Tibial nerve (tissue), 4 donors: ENCODE results near the gene SEC63.
"Not testable (repeated sequence)": the region's sequence is repeated elsewhere in the genome, so short reads cannot be mapped to it uniquely, and the experiment has no call there.

Source experiments
- CTCF ChIP-seq, 5 experiments: fragments of 200-600 bp in 3 of 5; fragments of 450-650 bp in 2 of 5; sonication (generic) in 3 of 5; IDR thresholded peaks; one replicate each; pipeline ENCODE4 v1.5.1; 2016 to 2019; ENCODE audit warnings: antibody characterized with exemption in 5 of 5, mild to moderate bottlenecking in 3 of 5, moderate library complexity in 2 of 5
- EP300 ChIP-seq, 2 donors: sonication (generic); formaldehyde crosslinking; IDR thresholded peaks; one replicate each; pipeline ENCODE4 v1.6.1; 2017; ENCODE audit warnings: antibody characterized with exemption in 2 of 2, mild to moderate bottlenecking in 1 of 2

GRCh38 chr6:108000259-108000658, 42.3 kb upstream of the SEC63 start:
- not testable (repeated sequence) for TF ChIP-seq CTCF, EP300 (IDR thresholded peaks at IDR 0.05)
